Esophagus squamous epithelium (tissue), 5 donors: ENCODE data around the gene ADGRG1. TPM values are rescaled to one million over a fixed set of nuclear protein-coding genes. Genes with fewer than 3 reads are reported as not detected.
A peak's percentile ranks its signal among the peaks of the same experiment; 100 is the strongest.

Source experiments
- DNase-seq: peaks from one replicate; lab custom pipeline; 2025; lab: John Stamatoyannopoulos, UW
- H3K27ac ChIP-seq, 4 donors: fragments of 200-600 bp; sonication (generic); one replicate each; pipeline ENCODE4 v1.5.1; 2016 to 2019; ENCODE audit warnings: mild to moderate bottlenecking in 1 of 4
- H3K27me3 ChIP-seq, 4 donors: fragments of 200-600 bp; sonication (generic); 1 replicate in 3 of 4; 2 replicates in 1 of 4; pipeline versions ENCODE4 v1.5.1 to v1.6.0; 2017 to 2021; ENCODE audit warnings: antibody characterized with exemption in 1 of 4
- H3K36me3 ChIP-seq, 3 donors: fragments of 200-600 bp; sonication (generic); one replicate each; pipeline ENCODE4 v1.5.1; 2016 to 2019
- H3K4me1 ChIP-seq, 3 donors: fragments of 200-600 bp; sonication (generic); one replicate each; pipeline ENCODE4 v1.5.1; 2017 to 2019
- H3K4me3 ChIP-seq, 4 donors: fragments of 200-600 bp; sonication (generic); 1 replicate in 3 of 4; 2 replicates in 1 of 4; pipeline ENCODE4 v1.5.1; 2016 to 2019; ENCODE audit warnings: mild to moderate bottlenecking in 2 of 4, moderate library complexity in 1 of 4
- H3K9me3 ChIP-seq, 3 donors: fragments of 200-600 bp; sonication (generic); one replicate each; pipeline ENCODE4 v1.5.1; 2016 to 2019
- CTCF ChIP-seq, 6 experiments: fragments of 450-650 bp in 4 of 6; fragments of 200-600 bp in 2 of 6; sonication (generic) in 2 of 6; IDR thresholded peaks; one replicate each; pipeline ENCODE4 v1.5.1; 2016 to 2019; ENCODE audit warnings: antibody characterized with exemption in 6 of 6, mild to moderate bottlenecking in 4 of 6, moderate library complexity in 4 of 6
- POLR2A ChIP-seq, 4 donors: fragments of 450-650 bp; IDR thresholded peaks; one replicate each; pipeline ENCODE4 v1.6.1; 2017; ENCODE audit warnings: antibody characterized with exemption in 4 of 4, mild to moderate bottlenecking in 4 of 4, moderate library complexity in 3 of 4
- WGBS, 2 donors: methylation state at CpG; one replicate each; pipeline ENCODE4 v1.1.5; 2018; 5-methylcytosine and 5-hydroxymethylcytosine counted together
- intact Hi-C: fragments of 100-400 bp; cut with DNase I; formaldehyde crosslinking; loops from one replicate; pipeline ENCODE4 v1.15.0; 2022
- total RNA-seq, 4 donors: library from RNA; depleted of rRNA; stranded (reverse); fragments of >200 nt; gene quantifications; one replicate each; pipeline ENCODE4 v1.1.0, GENCODE V29; 2016
- donor health status: DM: yes; HTN: yes; CAD: no.

ADGRG1 gene
- total RNA-seq, 4 donors from 2014 or later: 37.0 to 65.5 (median 42.1) TPM

GRCh38 chr16:57667526-57668262, 39.3 kb downstream of the ADGRG1 start:
- intact Hi-C loops: no loop called here
- H3K9me3 ChIP-seq: no peaks in the 10 kb centered on the region
- WGBS, 2 donors: 63 to 70% methylated on average over 5 to 9 of the region's 17 CpGs
- peaks cover 7 to 30% (median 8%) of the 10 kb centered on the region in 3 donors for H3K36me3 ChIP-seq
- H3K4me3 ChIP-seq: no peak overlapping the region
- H3K4me1 ChIP-seq: no peaks in the 10 kb centered on the region
- no peak for DNase-seq
- TF ChIP-seq POLR2A (IDR thresholded peaks at IDR 0.05): no peak
- TF ChIP-seq CTCF (IDR thresholded peaks at IDR 0.05): peak in 1 of 6 experiments; percentile 8
- H3K27me3 ChIP-seq: peaks cover 0 to 4% (median 0%) of the 10 kb centered on the region in 4 donors
- H3K27ac ChIP-seq: no peak overlapping the region

- Histone ChIP-seq H3K36me3 (peaks cover 2 to 25% (median 8%) of the 10 kb centered on the region in 3 donors), H3K9me3 (no peaks in the 10 kb centered on the region), H3K4me3 (no peak within 1 kb of the TSS), H3K4me1 (no peaks in the 10 kb centered on the region), H3K27me3 (peaks cover 0 to 9% (median 0%) of the 10 kb centered on the region in 4 donors), H3K27ac (no peak within 1 kb of the TSS)
- intact Hi-C loops: no loop called here
- WGBS, 2 donors: 67% methylated on average over 7 of the region's 11 CpGs; no CpG with 5 or more reads in 1 of the 2 donors
- no peak for TF ChIP-seq POLR2A (IDR thresholded peaks at IDR 0.05)
- no peak for TF ChIP-seq CTCF (IDR thresholded peaks at IDR 0.05)
- DNase-seq: no peak
Observed at GRCh38 chr16:57668263-57668571, 39.8 kb downstream of the ADGRG1 start, which contains the start of gene ADGRG3. Gene ADGRG3 (plus strand): TSS chr16:57668306. CDS start chr16:57668348, 42 bp downstream.

- Histone ChIP-seq H3K4me3 (no peak overlapping the region), H3K9me3 (no peaks in the 10 kb centered on the region), H3K27me3 (peaks cover 0 to 16% (median 0%) of the 10 kb centered on the region in 4 donors), H3K36me3 (peaks cover 0 to 19% (median 4%) of the 10 kb centered on the region in 3 donors), H3K4me1 (no peaks in the 10 kb centered on the region), H3K27ac (no peak overlapping the region)
- intact Hi-C loops: no loop called here
- WGBS, 2 donors: 82 to 89% methylated on average over 10 to 14 of the region's 20 CpGs
- TF ChIP-seq POLR2A (IDR thresholded peaks at IDR 0.05) (no peak), CTCF (IDR thresholded peaks at IDR 0.05) (no peak)
- no peak for DNase-seq
Observed at GRCh38 chr16:57668630-57669475, 40.4 kb downstream of the ADGRG1 start.

- Histone ChIP-seq H3K9me3 (no peaks in the 10 kb centered on the region), H3K4me1 (no peaks in the 10 kb centered on the region), H3K27me3 (peaks cover 0 to 22% (median 0%) of the 10 kb centered on the region in 4 donors), H3K36me3 (peaks cover 0 to 11% (median 0%) of the 10 kb centered on the region in 3 donors), H3K27ac (no peak overlapping the region), H3K4me3 (no peak overlapping the region)
- no peak for DNase-seq
- intact Hi-C loops: no loop called here
- WGBS, 2 donors: 72 to 77% methylated on average over 5 to 9 of the region's 12 CpGs
- TF ChIP-seq POLR2A (IDR thresholded peaks at IDR 0.05): no peak
- TF ChIP-seq CTCF (IDR thresholded peaks at IDR 0.05): no peak
Observed at GRCh38 chr16:57669476-57670162, 41.2 kb downstream of the ADGRG1 start.
